Neuron (in vitro differentiated cells): ENCODE data around the gene PELI1.
"Not testable (repeated sequence)": the region's sequence is repeated elsewhere in the genome, so short reads cannot be mapped to it uniquely, and the experiment has no call there.

Experiments
- H2AFZ ChIP-seq: one replicate; pipeline ENCODE4 v1.6.1; 2013; ENCODE audit warnings: low read depth, mild to moderate bottlenecking, inconsistent platforms, low read length, moderate library complexity
- H3K27me3 ChIP-seq: one replicate; pipeline ENCODE4 v1.6.1; 2013; ENCODE audit warnings: low read length; ENCODE audit not compliant: insufficient read depth
- H3K36me3 ChIP-seq: one replicate; pipeline ENCODE4 v1.6.1; 2013; ENCODE audit warnings: low read length; ENCODE audit not compliant: insufficient read depth
- H3K4me1 ChIP-seq: one replicate; pipeline ENCODE4 v1.6.1; 2013; ENCODE audit warnings: low read length; ENCODE audit not compliant: insufficient read depth
- H3K4me3 ChIP-seq: 2 replicates; pipeline ENCODE4 v1.5.1; 2013; ENCODE audit warnings: mild to moderate bottlenecking, low read length, moderate library complexity
- H3K9me3 ChIP-seq: one replicate; pipeline ENCODE4 v1.6.1; 2013; ENCODE audit warnings: low read length

PELI1 gene

DNA sequence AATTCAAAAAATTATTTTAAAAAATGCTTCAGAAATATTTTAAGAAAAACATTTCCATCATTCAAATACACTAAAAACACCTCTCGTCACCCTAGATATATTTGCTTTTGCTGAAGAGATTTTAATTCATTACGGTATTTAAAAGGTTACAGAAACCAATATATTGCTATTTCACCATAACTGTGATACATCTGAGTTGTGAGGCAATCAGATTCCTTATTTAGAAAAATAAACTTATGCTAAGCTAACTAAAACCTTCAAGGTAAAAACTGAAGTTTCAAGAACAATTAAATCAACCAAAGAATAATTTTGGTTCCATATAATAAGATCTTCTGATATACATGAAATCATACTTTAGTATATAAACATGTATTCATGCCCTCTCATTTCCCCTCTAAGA, 32.8 kb downstream of the PELI1 start:
- Histone ChIP-seq H3K36me3 (peaks cover 13% of the 10 kb centered on the region), H3K4me1 (peaks cover 9% of the 10 kb centered on the region), H3K4me3 (no peak overlapping the region), H2AFZ (no peak overlapping the region), H3K27me3 (no peaks in the 10 kb centered on the region), H3K9me3 (no peaks in the 10 kb centered on the region)

DNA sequence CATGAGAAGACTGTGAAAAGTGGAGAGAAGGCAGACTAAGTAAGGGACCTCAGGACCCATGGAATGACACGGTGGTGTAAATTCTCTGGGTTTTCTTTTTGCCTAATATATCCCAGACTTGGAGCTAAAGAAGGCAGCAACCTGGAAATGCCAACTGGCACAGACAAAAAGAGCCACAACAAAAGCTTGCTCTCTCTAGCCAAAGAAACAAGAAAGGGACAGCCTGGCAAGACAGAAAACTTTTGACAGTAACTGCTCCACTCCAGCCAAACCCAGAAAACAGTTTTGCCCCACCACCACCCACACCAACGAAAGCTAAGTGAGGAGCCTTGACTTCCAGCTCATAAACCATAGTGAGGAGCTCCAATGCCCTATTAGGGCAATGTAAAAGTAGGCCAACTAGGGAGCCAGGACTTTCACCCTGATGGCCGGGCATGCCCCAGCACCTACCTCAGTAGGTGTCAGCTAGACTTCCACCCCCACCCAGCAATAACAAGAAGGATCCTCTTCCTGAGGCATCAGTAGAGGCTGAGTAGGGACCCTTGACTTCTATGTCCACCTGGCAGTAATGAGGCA, 35.5 kb downstream of the PELI1 start:
- H3K36me3 ChIP-seq: peaks cover 39% of the 10 kb centered on the region

DNA sequence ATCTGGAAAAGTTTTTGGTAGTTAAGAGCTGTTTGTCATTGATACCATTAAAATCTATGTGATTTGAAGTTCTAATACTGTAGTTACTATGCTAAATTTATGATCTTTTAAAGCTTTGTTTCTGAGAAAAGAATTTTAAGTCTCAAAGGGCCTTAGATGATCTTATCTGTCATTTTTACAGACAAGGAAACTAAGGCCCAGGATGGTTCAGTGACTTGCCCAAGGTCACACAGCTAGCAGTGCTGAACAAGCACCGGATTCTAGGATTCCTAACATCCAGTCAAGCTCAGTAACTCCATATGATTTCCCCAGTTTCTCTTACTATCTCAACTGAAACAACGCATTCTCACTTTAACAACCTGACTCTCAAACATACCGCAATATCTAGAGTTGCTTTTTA, 37.7 kb downstream of the PELI1 start:
- Histone ChIP-seq H3K36me3 (peaks cover 52% of the 10 kb centered on the region), H3K27me3 (no peaks in the 10 kb centered on the region), H3K4me3 (no peak overlapping the region), H3K4me1 (peaks cover 4% of the 10 kb centered on the region), H3K9me3 (no peaks in the 10 kb centered on the region), H2AFZ (no peak overlapping the region)

More for the DNA sequence above, 35.5 kb downstream of the PELI1 start:
- Histone ChIP-seq H2AFZ (no peak overlapping the region), H3K9me3 (no peaks in the 10 kb centered on the region), H3K4me3 (no peak overlapping the region), H3K4me1 (peaks cover 4% of the 10 kb centered on the region), H3K27me3 (no peaks in the 10 kb centered on the region)

- Histone ChIP-seq H2AFZ (no peak overlapping the region), H3K4me3 (no peak overlapping the region), H3K36me3 (peaks cover 55% of the 10 kb centered on the region), H3K27me3 (no peaks in the 10 kb centered on the region), H3K4me1 (peaks cover under 1% of the 10 kb centered on the region), H3K9me3 (no peaks in the 10 kb centered on the region)
Observed at GRCh38 chr2:64105670-64106461, 38.4 kb downstream of the PELI1 start.

GRCh38 chr2:64104933-64105332, 39.3 kb downstream of the PELI1 start:
- no peaks in the 10 kb centered on the region for H3K4me1 ChIP-seq
- H3K9me3 ChIP-seq: no peaks in the 10 kb centered on the region
- H3K36me3 ChIP-seq: peaks cover 59% of the 10 kb centered on the region
- H3K27me3 ChIP-seq: no peaks in the 10 kb centered on the region
- H3K4me3 ChIP-seq: no peak overlapping the region
- H2AFZ ChIP-seq: no peak overlapping the region

DNA sequence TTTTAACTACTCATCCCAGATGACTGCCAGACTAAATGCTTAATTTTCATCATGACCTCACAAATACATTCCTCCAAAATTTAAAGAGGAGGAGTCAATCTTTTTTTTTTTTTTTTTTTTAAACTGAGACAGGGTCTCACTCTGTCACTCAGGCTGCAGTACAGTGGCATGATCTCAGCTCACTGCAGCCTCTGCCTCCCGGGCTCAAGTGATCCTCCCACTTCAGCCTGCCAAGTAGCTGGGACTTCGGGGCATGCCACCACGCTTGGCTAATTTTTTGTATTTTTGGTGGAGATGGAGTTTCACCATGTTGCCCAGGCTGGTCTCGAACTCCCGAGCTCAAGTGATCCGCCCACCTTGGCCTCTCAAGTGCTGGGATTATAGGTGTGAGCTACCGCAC, 41.5 kb downstream of the PELI1 start:
- peaks cover 77% of the 10 kb centered on the region for H3K36me3 ChIP-seq
- not testable (repeated sequence) for H2AFZ ChIP-seq, H3K9me3 ChIP-seq

GRCh38 chr2:64101141-64101591, 43.1 kb downstream of the PELI1 start:
- no peak overlapping the region for H2AFZ ChIP-seq
- H3K36me3 ChIP-seq: peaks cover 80% of the 10 kb centered on the region
- no peaks in the 10 kb centered on the region for H3K9me3 ChIP-seq
- H3K27me3 ChIP-seq: no peaks in the 10 kb centered on the region
- no peaks in the 10 kb centered on the region for H3K4me1 ChIP-seq
- no peak overlapping the region for H3K4me3 ChIP-seq

More for the DNA sequence above, 41.5 kb downstream of the PELI1 start:
- H3K27me3 ChIP-seq, H3K4me3 ChIP-seq, H3K4me1 ChIP-seq: not testable (repeated sequence)

DNA sequence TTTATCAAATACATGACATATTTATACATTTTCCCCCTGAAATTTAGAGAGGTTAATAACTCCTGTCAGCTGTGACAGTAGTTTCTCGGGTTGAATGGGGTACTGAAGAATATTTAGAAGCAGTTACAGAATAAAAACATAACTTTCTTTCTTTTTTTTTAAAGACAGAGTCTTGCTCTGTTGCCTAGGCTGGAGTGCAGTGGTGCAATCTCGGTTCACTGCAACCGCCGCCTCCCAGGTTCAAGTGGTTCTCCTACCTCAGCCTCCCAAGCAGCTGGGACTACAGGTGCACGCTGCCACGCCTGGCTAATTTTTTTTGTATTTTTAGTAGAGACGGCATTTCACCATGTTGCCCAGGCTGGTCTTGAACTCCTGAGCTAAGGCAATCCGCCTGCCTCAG, 43.6 kb downstream of the PELI1 start:
- H3K27me3 ChIP-seq, H3K4me1 ChIP-seq, H2AFZ ChIP-seq, H3K9me3 ChIP-seq, H3K4me3 ChIP-seq: not testable (repeated sequence)
- H3K36me3 ChIP-seq: peaks cover 79% of the 10 kb centered on the region

DNA sequence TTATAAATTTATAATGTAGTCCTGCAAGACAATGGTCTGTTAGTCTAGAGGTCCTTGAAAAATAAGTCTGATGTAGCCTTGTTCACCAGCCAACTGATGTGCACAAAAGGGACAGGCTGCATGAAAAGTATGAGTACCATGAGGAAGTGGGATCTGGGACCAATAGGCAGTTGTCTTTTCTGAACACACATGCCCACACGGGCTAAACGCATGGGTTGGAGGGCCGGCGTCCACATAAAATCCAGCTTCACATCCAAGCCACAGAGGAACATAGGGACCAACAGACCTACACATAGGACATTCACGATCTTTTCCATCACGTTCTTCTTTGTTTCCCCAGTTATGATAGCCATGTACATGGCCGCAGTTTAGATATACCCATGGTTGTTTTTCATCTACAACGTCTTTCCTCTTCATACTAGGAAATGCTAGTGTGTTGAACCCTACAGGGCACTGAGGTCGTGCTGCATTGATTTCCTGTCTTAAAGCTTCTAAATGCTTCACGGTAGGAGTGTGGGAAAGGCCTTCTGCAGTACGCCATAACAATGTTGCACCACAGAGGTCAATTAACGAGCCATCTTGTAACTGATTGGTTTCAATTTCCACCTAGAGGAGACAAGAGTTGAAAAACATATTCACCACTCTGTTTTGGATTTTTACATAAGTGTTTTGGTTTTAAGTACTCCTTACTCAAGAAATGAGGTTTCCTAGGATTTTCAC, 49.4 kb downstream of the PELI1 start:
- peaks cover 9% of the 10 kb centered on the region for H3K9me3 ChIP-seq
- no peak overlapping the region for H3K4me3 ChIP-seq
- peaks cover 74% of the 10 kb centered on the region for H3K36me3 ChIP-seq
- no peak overlapping the region for H2AFZ ChIP-seq
- no peaks in the 10 kb centered on the region for H3K27me3 ChIP-seq
- H3K4me1 ChIP-seq: no peaks in the 10 kb centered on the region

DNA sequence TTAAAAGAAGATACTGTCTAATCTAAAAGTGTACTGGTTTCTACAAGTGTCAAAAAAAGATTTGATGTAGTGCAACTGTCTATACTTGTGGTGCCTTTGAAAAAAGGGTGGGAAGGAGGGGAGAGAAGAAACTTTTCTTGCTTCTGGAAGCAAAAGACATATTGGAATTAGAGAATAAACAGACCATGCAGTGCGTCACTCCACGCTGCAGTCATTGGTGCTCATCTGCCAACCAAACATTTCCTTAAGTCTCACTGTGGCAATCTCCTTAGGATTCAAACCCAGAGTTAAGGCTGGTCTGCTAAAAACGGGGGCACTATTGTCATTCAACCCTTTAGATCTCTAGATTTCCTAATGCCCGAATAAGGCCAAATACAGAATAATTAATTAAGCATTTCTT, 50.9 kb downstream of the PELI1 start:
- H3K36me3 ChIP-seq: peaks cover 61% of the 10 kb centered on the region
- no peak overlapping the region for H2AFZ ChIP-seq
- no peaks in the 10 kb centered on the region for H3K27me3 ChIP-seq
- no peaks in the 10 kb centered on the region for H3K4me1 ChIP-seq
- H3K4me3 ChIP-seq: no peak overlapping the region
- peaks cover 9% of the 10 kb centered on the region for H3K9me3 ChIP-seq

DNA sequence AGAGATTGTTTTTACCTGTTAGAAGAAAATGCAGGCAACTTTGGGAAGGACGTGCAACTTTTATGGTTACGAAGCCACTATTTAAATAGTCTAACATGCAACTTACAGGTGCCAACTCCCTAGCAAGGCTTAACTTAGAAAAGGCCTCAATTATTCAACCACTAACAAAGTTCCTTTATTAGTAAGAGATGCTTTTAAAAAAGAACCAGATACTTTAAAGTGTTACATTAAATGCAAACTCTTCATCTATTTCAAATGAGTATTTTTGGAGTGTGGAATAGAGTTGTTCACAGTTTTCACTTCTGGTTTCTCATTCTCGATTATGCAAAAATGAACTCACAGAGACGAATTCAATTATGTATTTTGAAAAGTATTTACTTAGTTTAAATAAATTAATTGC, 51.7 kb downstream of the PELI1 start:
- no peak overlapping the region for H3K4me3 ChIP-seq
- peaks cover 54% of the 10 kb centered on the region for H3K36me3 ChIP-seq
- no peak overlapping the region for H2AFZ ChIP-seq
- H3K4me1 ChIP-seq: no peaks in the 10 kb centered on the region
- H3K27me3 ChIP-seq: no peaks in the 10 kb centered on the region
- H3K9me3 ChIP-seq: peaks cover 9% of the 10 kb centered on the region

DNA sequence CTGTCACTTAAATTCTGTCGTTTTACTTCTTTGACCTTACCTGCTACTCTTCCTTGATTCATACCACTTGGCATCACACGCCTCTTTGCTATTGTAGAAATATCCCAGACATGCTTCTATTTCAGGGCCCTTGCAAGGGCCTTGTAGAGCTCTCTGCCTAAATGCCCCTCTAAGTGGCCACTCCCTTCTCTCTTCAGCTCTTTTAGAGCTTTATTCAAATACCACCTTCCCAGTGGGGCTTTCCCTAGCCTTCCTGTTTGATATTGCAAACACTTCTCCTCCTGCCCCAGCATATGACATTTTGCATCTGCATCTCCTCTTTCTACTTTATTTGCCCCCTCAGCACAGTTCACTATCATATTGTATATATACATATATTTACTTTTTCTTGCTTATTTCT, 54.0 kb downstream of the PELI1 start:
- Histone ChIP-seq H3K4me1 (no peaks in the 10 kb centered on the region), H3K36me3 (peaks cover 33% of the 10 kb centered on the region), H3K27me3 (no peaks in the 10 kb centered on the region), H3K4me3 (no peak overlapping the region), H2AFZ (no peak overlapping the region), H3K9me3 (peaks cover 7% of the 10 kb centered on the region)

- Histone ChIP-seq H3K4me1 (no peaks in the 10 kb centered on the region), H2AFZ (no peak overlapping the region), H3K27me3 (no peaks in the 10 kb centered on the region), H3K4me3 (no peak overlapping the region), H3K36me3 (peaks cover 7% of the 10 kb centered on the region), H3K9me3 (peaks cover 3% of the 10 kb centered on the region)
Observed at GRCh38 chr2:64086347-64087082, 57.7 kb downstream of the PELI1 start.
